ENCODE measurements around the gene GJC1.

GJC1 gene

GRCh38 chr17:44846206-44846605 lies 16.1 kb upstream of the GJC1 start:
- Histone ChIP-seq H3K27me3 (replicated peaks; ENCODE audit: control insufficient read depth, insufficient read depth, low read length, poor library complexity, severe bottlenecking) (no peaks in the 10 kb centered on the region), H3K9me3 (ENCODE audit: control insufficient read depth, low read length) (no peaks in the 10 kb centered on the region), H3K27ac (ENCODE audit: insufficient read depth, low read length, poor library complexity, severe bottlenecking) (no peak overlapping the region), H3K36me3 (ENCODE audit: control insufficient read depth, insufficient read depth, low read length) (peaks cover 8% of the 10 kb centered on the region), H3K4me1 (ENCODE audit: control insufficient read depth, insufficient read depth, low read length, poor library complexity, severe bottlenecking) (no peaks in the 10 kb centered on the region), H3K4me3 (ENCODE audit: insufficient read depth, low read depth, low read length, poor library complexity, severe bottlenecking) (no peak overlapping the region)
- no peak for DNase-seq

GRCh38 chr17:44844390-44844830 lies 14.3 kb upstream of the GJC1 start:
- Histone ChIP-seq H3K4me1 (ENCODE audit: control insufficient read depth, insufficient read depth, low read length, poor library complexity, severe bottlenecking) (no peaks in the 10 kb centered on the region), H3K27ac (ENCODE audit: insufficient read depth, low read length, poor library complexity, severe bottlenecking) (no peak overlapping the region), H3K4me3 (ENCODE audit: insufficient read depth, low read depth, low read length, poor library complexity, severe bottlenecking) (no peak overlapping the region), H3K36me3 (ENCODE audit: control insufficient read depth, insufficient read depth, low read length) (no peaks in the 10 kb centered on the region), H3K9me3 (ENCODE audit: control insufficient read depth, low read length) (no peaks in the 10 kb centered on the region), H3K27me3 (replicated peaks; ENCODE audit: control insufficient read depth, insufficient read depth, low read length, poor library complexity, severe bottlenecking) (no peaks in the 10 kb centered on the region)
- DNase-seq = no peak

GRCh38 chr17:44842748-44843147 lies 12.7 kb upstream of the GJC1 start:
- Histone ChIP-seq H3K4me1 (ENCODE audit: control insufficient read depth, insufficient read depth, low read length, poor library complexity, severe bottlenecking) (no peaks in the 10 kb centered on the region), H3K4me3 (ENCODE audit: insufficient read depth, low read depth, low read length, poor library complexity, severe bottlenecking) (no peak overlapping the region), H3K27ac (ENCODE audit: insufficient read depth, low read length, poor library complexity, severe bottlenecking) (no peak overlapping the region), H3K9me3 (ENCODE audit: control insufficient read depth, low read length) (no peaks in the 10 kb centered on the region), H3K36me3 (ENCODE audit: control insufficient read depth, insufficient read depth, low read length) (no peaks in the 10 kb centered on the region), H3K27me3 (replicated peaks; ENCODE audit: control insufficient read depth, insufficient read depth, low read length, poor library complexity, severe bottlenecking) (no peaks in the 10 kb centered on the region)
- DNase-seq = no peak

- DNase-seq = no peak
- no peak overlapping the region for H3K4me3 ChIP-seq (ENCODE audit: insufficient read depth, low read depth, low read length, poor library complexity, severe bottlenecking)
- H3K27ac ChIP-seq (ENCODE audit: insufficient read depth, low read length, poor library complexity, severe bottlenecking) = no peak overlapping the region
- no peaks in the 10 kb centered on the region for H3K36me3 ChIP-seq (ENCODE audit: control insufficient read depth, insufficient read depth, low read length)
- H3K9me3 ChIP-seq (ENCODE audit: control insufficient read depth, low read length) = no peaks in the 10 kb centered on the region
- H3K27me3 ChIP-seq (replicated peaks; ENCODE audit: control insufficient read depth, insufficient read depth, low read length, poor library complexity, severe bottlenecking) = no peaks in the 10 kb centered on the region
- H3K4me1 ChIP-seq (ENCODE audit: control insufficient read depth, insufficient read depth, low read length, poor library complexity, severe bottlenecking) = no peaks in the 10 kb centered on the region
These were observed 10.8 kb upstream of the GJC1 start for GRCh38 chr17:44840936-44841335.

GRCh38 chr17:44840274-44840673 lies 10.2 kb upstream of the GJC1 start:
- DNase-seq = no peak
- H3K27me3 ChIP-seq (replicated peaks; ENCODE audit: control insufficient read depth, insufficient read depth, low read length, poor library complexity, severe bottlenecking) = no peaks in the 10 kb centered on the region

GRCh38 chr17:44837196-44837595 lies 7.1 kb upstream of the GJC1 start:
- Histone ChIP-seq H3K4me1 (ENCODE audit: control insufficient read depth, insufficient read depth, low read length, poor library complexity, severe bottlenecking) (no peaks in the 10 kb centered on the region), H3K27me3 (replicated peaks; ENCODE audit: control insufficient read depth, insufficient read depth, low read length, poor library complexity, severe bottlenecking) (no peaks in the 10 kb centered on the region), H3K36me3 (ENCODE audit: control insufficient read depth, insufficient read depth, low read length) (no peaks in the 10 kb centered on the region), H3K4me3 (ENCODE audit: insufficient read depth, low read depth, low read length, poor library complexity, severe bottlenecking) (no peak overlapping the region), H3K27ac (ENCODE audit: insufficient read depth, low read length, poor library complexity, severe bottlenecking) (no peak overlapping the region), H3K9me3 (ENCODE audit: control insufficient read depth, low read length) (no peaks in the 10 kb centered on the region)
- no peak for DNase-seq

More at GRCh38 chr17:44840274-44840673, 10.2 kb upstream of the GJC1 start:
- Histone ChIP-seq H3K4me3 (ENCODE audit: insufficient read depth, low read depth, low read length, poor library complexity, severe bottlenecking) (no peak overlapping the region), H3K36me3 (ENCODE audit: control insufficient read depth, insufficient read depth, low read length) (no peaks in the 10 kb centered on the region), H3K9me3 (ENCODE audit: control insufficient read depth, low read length) (no peaks in the 10 kb centered on the region), H3K27ac (ENCODE audit: insufficient read depth, low read length, poor library complexity, severe bottlenecking) (no peak overlapping the region), H3K4me1 (ENCODE audit: control insufficient read depth, insufficient read depth, low read length, poor library complexity, severe bottlenecking) (no peaks in the 10 kb centered on the region)

- H3K9me3 ChIP-seq (ENCODE audit: control insufficient read depth, low read length) = no peaks in the 10 kb centered on the region
- peaks cover 34% of the 10 kb centered on the region for H3K27me3 ChIP-seq (replicated peaks; ENCODE audit: control insufficient read depth, insufficient read depth, low read length, poor library complexity, severe bottlenecking)
- no peak overlapping the region for H3K4me3 ChIP-seq (ENCODE audit: insufficient read depth, low read depth, low read length, poor library complexity, severe bottlenecking)
- no peak for DNase-seq
- H3K4me1 ChIP-seq (ENCODE audit: control insufficient read depth, insufficient read depth, low read length, poor library complexity, severe bottlenecking) = peaks cover 6% of the 10 kb centered on the region
- no peaks in the 10 kb centered on the region for H3K36me3 ChIP-seq (ENCODE audit: control insufficient read depth, insufficient read depth, low read length)
- no peak overlapping the region for H3K27ac ChIP-seq (ENCODE audit: insufficient read depth, low read length, poor library complexity, severe bottlenecking)
These were observed 2.7 kb upstream of the GJC1 start for GRCh38 chr17:44832805-44833204.

GRCh38 chr17:44831371-44831770 lies 1.3 kb upstream of the GJC1 start:
- no peaks in the 10 kb centered on the region for H3K9me3 ChIP-seq (ENCODE audit: control insufficient read depth, low read length)
- no peak overlapping the region for H3K27ac ChIP-seq (ENCODE audit: insufficient read depth, low read length, poor library complexity, severe bottlenecking)
- no peaks in the 10 kb centered on the region for H3K36me3 ChIP-seq (ENCODE audit: control insufficient read depth, insufficient read depth, low read length)
- DNase-seq = no peak
- peaks cover 6% of the 10 kb centered on the region for H3K4me1 ChIP-seq (ENCODE audit: control insufficient read depth, insufficient read depth, low read length, poor library complexity, severe bottlenecking)
- H3K4me3 ChIP-seq (ENCODE audit: insufficient read depth, low read depth, low read length, poor library complexity, severe bottlenecking) = no peak overlapping the region
- peaks cover 42% of the 10 kb centered on the region for H3K27me3 ChIP-seq (replicated peaks; ENCODE audit: control insufficient read depth, insufficient read depth, low read length, poor library complexity, severe bottlenecking)

- Histone ChIP-seq H3K4me3 (ENCODE audit: insufficient read depth, low read depth, low read length, poor library complexity, severe bottlenecking) (peak overlapping the region; percentile 39), H3K27ac (ENCODE audit: insufficient read depth, low read length, poor library complexity, severe bottlenecking) (no peak overlapping the region), H3K36me3 (ENCODE audit: control insufficient read depth, insufficient read depth, low read length) (no peaks in the 10 kb centered on the region), H3K4me1 (ENCODE audit: control insufficient read depth, insufficient read depth, low read length, poor library complexity, severe bottlenecking) (peaks cover 6% of the 10 kb centered on the region), H3K9me3 (ENCODE audit: control insufficient read depth, low read length) (no peaks in the 10 kb centered on the region), H3K27me3 (replicated peaks; ENCODE audit: control insufficient read depth, insufficient read depth, low read length, poor library complexity, severe bottlenecking) (peaks cover 42% of the 10 kb centered on the region)
- no peak for DNase-seq
These were observed 537 bp upstream of the GJC1 start for GRCh38 chr17:44830359-44831288.

- Histone ChIP-seq H3K4me1 (ENCODE audit: control insufficient read depth, insufficient read depth, low read length, poor library complexity, severe bottlenecking) (peaks cover 6% of the 10 kb centered on the region), H3K36me3 (ENCODE audit: control insufficient read depth, insufficient read depth, low read length) (no peaks in the 10 kb centered on the region), H3K27me3 (replicated peaks; ENCODE audit: control insufficient read depth, insufficient read depth, low read length, poor library complexity, severe bottlenecking) (peaks cover 42% of the 10 kb centered on the region), H3K4me3 (ENCODE audit: insufficient read depth, low read depth, low read length, poor library complexity, severe bottlenecking) (peak overlapping the region; percentile 46), H3K9me3 (ENCODE audit: control insufficient read depth, low read length) (no peaks in the 10 kb centered on the region), H3K27ac (ENCODE audit: insufficient read depth, low read length, poor library complexity, severe bottlenecking) (no peak overlapping the region)
- DNase-seq = no peak
These were observed 1.1 kb downstream of the GJC1 start for GRCh38 chr17:44828919-44829522.

Data from effector memory CD4-positive, alpha-beta T cell (primary cell).